HG03045 (cell line): ENCODE measurements around the gene RP9.

Experiments
- ATAC-seq: cut with Tn5 transposase; IDR thresholded peaks from one replicate; pipeline ENCODE4 v1.9.1; 2021; ENCODE audit warnings: mild to moderate bottlenecking, moderate library complexity; ENCODE audit not compliant: unreplicated experiment

The RP9 gene, protein sequence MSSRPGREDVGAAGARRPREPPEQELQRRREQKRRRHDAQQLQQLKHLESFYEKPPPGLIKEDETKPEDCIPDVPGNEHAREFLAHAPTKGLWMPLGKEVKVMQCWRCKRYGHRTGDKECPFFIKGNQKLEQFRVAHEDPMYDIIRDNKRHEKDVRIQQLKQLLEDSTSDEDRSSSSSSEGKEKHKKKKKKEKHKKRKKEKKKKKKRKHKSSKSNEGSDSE

GRCh38 chr7:33109005-33109757, at the start of gene RP9:
RP9 (minus strand) TSS chr7:33109404; CDS start chr7:33109372, 32 bp downstream.
- peak; percentile 91 for ATAC-seq

DNA sequence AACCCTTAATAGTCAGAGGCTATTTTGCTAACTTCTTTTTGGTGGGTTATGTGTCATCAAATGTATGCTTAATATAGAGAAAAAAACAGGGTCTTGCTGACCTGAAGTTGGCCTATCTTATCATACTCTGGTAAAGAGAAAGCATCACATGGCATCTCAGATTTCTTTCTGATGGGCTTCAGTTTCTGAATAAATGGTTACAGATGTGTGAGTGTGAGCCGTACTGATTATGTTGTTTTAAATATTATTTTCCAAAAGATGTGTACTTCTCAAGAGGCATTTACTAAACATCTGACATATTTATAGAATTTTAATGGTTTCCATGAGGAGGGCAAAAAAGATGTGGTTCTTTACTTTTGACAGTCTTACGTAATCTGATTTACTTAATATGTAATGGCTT, 48.6 kb upstream of the RP9 start:
- ATAC-seq, result no peak

DNA sequence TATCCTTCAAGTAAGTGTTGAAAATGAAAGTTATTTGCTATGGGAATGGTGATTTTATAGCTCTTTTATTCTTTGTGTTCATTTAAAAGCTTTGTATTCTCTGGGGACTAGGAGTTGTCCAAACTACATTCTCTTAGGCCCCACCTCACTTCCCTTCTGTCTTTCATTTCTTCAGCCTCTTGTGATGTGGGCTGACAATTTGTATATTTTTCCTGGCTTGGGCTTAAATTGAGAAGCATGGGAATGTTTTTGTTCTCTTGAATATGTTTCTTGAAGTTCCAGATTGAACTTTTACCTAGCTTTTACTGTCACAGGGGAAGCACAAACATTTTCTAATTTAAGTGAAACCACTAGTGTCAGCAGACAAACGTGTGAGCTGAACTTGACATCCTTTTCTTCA, 48.1 kb upstream of the RP9 start:
- ATAC-seq, result no peak

- no peak for ATAC-seq
Measured at GRCh38 chr7:33156441-33156840, 47.2 kb upstream of the RP9 start.

DNA sequence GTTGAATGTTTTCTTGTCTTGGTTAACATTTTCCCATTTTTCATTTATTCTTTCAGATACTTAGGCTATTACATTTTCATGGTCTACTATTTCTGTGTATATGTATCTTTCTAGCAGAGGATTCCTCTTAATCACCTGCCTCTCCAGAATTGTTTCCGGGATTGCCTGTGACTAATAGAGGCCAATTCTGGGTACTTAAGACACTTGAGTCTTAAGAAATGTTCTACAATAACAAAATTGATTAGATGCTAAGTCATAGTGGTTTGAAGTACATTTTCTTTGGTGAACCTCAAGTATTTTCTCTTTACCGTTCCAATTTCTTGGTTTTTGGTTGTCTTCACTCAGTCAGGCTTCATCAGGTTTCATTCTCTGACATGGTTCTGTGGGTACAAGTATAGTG, 46.6 kb upstream of the RP9 start:
- ATAC-seq, result no peak

- ATAC-seq, result no peak
Measured at GRCh38 chr7:33152087-33152486, 42.9 kb upstream of the RP9 start.

- ATAC-seq, result no peak
Measured at GRCh38 chr7:33145156-33145555, 36.0 kb upstream of the RP9 start.

DNA sequence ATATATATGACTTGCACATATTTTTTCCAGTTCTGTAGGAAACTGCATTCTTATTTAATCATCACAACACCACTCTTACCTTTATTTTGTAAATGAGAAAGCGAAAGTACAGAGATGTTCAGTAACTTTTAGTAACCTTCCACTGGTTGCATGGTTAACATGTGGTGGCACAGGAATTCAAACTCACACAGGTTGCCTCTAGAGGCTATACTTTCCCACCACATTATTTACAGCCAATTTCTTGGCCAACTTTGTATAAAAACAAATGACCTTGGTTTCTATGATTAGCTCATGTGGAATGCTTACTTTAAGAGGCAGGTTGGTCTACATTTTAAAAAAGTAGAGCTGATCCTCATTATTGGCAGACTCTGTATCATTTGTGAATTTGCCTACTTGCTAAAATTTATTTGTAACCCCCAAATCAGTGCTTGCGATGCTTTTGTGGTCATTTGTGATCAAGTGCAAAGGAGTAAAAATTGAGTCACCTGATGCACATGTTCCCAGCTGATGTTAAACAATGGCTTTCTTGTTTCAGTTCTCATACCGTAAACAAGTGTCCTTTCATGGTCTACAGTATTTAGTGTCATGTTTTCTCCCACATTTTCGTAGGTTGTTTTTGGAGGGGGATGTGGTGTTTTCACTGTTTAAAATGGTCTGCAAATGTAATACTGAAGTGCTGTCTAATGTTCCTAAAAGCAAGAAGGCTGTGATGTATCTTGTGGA, 35.0 kb upstream of the RP9 start:
- no peak for ATAC-seq

DNA sequence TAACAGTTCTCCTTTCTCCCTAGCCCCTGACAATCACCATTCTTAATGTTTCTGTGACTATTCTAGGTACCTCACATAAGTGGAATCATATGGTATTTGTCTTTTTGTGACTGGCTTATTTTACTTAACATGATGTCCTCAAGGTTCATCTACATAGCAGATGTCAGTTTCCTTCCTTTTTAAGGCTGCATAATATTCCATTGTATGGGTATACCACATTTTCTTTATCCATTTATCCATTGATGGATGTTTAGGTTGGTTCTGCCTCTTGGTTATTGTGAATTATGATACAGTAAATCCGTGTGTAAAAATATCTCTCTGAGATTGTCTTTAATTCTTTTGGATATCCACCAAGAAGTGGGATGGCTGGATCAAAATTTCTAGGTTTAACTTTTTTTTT, 33.4 kb upstream of the RP9 start:
- ATAC-seq, result no peak

GRCh38 chr7:33137103-33137502, 27.9 kb upstream of the RP9 start:
- ATAC-seq, result no peak

- no peak for ATAC-seq
Measured at GRCh38 chr7:33130184-33130583, 21.0 kb upstream of the RP9 start.

- ATAC-seq, result no peak
Measured at GRCh38 chr7:33129806-33130153, 20.6 kb upstream of the RP9 start.

DNA sequence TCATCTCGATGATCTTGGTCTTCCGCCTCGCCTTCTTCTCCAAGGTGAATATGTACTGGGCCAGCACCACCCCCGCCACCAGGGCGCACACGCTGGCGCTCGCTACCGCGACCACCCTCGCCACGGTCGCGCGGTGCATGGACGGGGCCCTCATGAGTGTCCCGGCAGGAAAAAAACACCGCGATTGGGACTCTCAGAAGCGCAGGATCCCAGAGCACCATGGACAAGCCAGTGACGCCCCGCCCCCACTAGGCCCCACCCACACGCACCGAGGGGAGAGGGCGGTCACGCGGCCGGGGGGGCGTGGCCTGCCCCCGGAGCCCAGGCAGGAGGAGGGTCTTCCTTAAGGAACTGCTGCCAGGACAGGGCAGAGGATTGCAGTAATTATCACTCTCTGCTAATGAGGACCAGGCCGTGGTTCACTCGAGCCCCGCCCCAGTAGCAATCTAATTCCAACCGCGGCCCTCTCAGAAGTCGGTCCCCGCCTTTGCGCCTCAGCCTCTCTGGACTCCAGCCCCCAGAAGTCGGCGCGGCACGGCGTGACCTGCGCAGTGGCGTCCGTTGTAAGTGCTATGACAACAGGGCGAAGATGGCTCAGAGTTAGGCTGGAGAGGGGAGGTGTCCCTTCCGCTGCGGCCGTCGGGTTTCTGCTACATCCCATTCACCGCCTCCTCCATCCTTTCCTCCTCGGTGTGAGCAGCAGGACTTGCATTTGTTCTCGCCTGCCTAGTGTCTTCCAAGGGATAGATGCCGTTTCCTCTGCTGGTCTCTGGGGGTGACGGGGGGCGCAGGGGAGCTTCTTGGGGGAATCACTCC, 20.0 kb upstream of the RP9 start, which contains the start of gene BBS9:
TSS of gene BBS9 (plus strand) at position 575 of the 816 bp plus-strand sequence. CDS start 16,689 bp downstream, outside the sequence.
- ATAC-seq, result peak; percentile 100

DNA sequence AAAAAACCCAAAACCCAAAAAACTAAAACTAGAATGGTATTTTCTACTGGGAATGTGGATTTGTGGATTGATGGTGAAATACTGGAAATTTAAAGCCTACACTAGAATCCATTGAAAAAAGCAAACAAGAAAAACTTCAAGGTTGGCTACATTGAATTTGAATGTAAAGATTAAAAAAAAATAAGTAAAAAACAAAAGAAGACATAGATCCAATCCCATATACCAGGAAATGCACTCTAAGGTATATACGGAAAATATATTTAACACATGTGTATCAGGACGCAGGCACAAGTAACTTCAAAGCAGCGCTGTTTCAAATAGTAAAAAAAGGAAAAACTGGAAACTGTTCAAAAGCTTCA, 19.4 kb upstream of the RP9 start:
- no peak for ATAC-seq

GRCh38 chr7:33127085-33127484, 17.9 kb upstream of the RP9 start:
- ATAC-seq, result no peak

GRCh38 chr7:33118383-33118782, 9.2 kb upstream of the RP9 start:
- ATAC-seq, result no peak

GRCh38 chr7:33114976-33115375, 5.8 kb upstream of the RP9 start:
- ATAC-seq, result no peak

DNA sequence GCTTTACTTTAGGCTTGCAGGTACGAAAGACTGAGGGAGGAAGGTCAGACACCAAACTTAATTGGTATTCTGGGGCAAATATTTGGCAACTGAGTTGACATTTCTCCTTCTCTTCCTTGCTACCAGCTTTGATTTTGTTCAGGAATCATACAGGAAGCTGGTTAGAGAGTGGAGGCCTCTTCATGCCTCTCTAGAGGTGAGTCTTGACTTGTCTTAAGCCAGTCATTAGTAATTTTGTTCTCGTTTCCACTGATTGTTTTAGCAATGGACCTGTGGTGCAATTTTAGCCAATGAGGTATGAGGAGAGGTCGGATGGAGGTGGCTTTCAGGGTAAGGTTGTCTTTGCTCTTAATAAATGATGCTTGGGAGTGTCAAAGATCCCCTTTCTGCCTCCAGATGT, 2.4 kb upstream of the RP9 start:
- no peak for ATAC-seq

- no peak for ATAC-seq
Measured at GRCh38 chr7:33109758-33110238, 594 bp upstream of the RP9 start.

- ATAC-seq, result peak; percentile 1
Measured at GRCh38 chr7:33108554-33109004, 625 bp downstream of the RP9 start.
